IgD-negative memory B cell (primary cell): ENCODE measurements around the gene TOP1. TPM values are rescaled to one million over a fixed set of nuclear protein-coding genes. Genes with fewer than 3 reads are reported as not detected.
A peak's percentile ranks its signal among the peaks of the same experiment; 100 is the strongest.

Experiments used
- H3K27ac Mint-ChIP-seq, 3 donors: one replicate each; pipeline ENCODE4 v1.8.0; 2020 to 2022; ENCODE audit warnings: mild to moderate bottlenecking in 3 of 3, mixed read lengths in 3 of 3, moderate library complexity in 1 of 3
- H3K27me3 Mint-ChIP-seq: one replicate; pipeline ENCODE4 v1.8.0; 2021; ENCODE audit warnings: mixed read lengths
- H3K36me3 Mint-ChIP-seq: one replicate; pipeline ENCODE4 v1.8.0; 2020; ENCODE audit warnings: mild to moderate bottlenecking, mixed read lengths
- H3K4me1 Mint-ChIP-seq, 3 donors: one replicate each; pipeline ENCODE4 v1.8.0; 2020 to 2022; ENCODE audit warnings: mixed read lengths in 3 of 3, mild to moderate bottlenecking in 1 of 3
- H3K4me3 Mint-ChIP-seq, 4 donors: one replicate each; pipeline ENCODE4 v1.8.0; 2020 to 2022; ENCODE audit warnings: mild to moderate bottlenecking in 4 of 4, mixed read lengths in 4 of 4, moderate library complexity in 3 of 4
- H3K9me3 Mint-ChIP-seq, 3 donors: one replicate each; pipeline ENCODE4 v1.8.0; 2020 to 2021; ENCODE audit warnings: mixed read lengths in 3 of 3, mild to moderate bottlenecking in 1 of 3
- polyA plus RNA-seq: library from polyadenylated mRNA; unstranded; fragments of 300-500 nt; fragmentation: Illumina TruSeq; gene quantifications from one replicate; pipeline ENCODE4 v1.2.3, GENCODE V29; 2021

The TOP1 gene
- polyA plus RNA-seq, 1 donor from 2014 or later = 17.0 TPM

- Mint-ChIP-seq H3K4me1 (peaks cover 32 to 53% (median 37%) of the 10 kb centered on the region in 3 donors), H3K36me3 (peaks cover 4% of the 10 kb centered on the region), H3K27ac (peak overlapping the region in 2 of 3 donors; percentile 19 to 43), H3K4me3 (peak overlapping the region in 1 of 4 donors; percentile 9), H3K27me3 (peaks cover 3% of the 10 kb centered on the region), H3K9me3 (no peaks in the 10 kb centered on the region)
Measured at GRCh38 chr20:41150664-41151063, 122.0 kb downstream of the TOP1 start.

- H3K27me3 Mint-ChIP-seq = peaks cover 3% of the 10 kb centered on the region
- no peaks in the 10 kb centered on the region for H3K9me3 Mint-ChIP-seq
- H3K27ac Mint-ChIP-seq = peak overlapping the region in 2 of 3 donors; percentile 43 to 91
- peaks cover 4% of the 10 kb centered on the region for H3K36me3 Mint-ChIP-seq
- H3K4me3 Mint-ChIP-seq = peak overlapping the region in 1 of 4 donors; percentile 9
- peaks cover 33 to 55% (median 43%) of the 10 kb centered on the region in 3 donors for H3K4me1 Mint-ChIP-seq
Measured at GRCh38 chr20:41151134-41151869, 122.7 kb downstream of the TOP1 start.

- Mint-ChIP-seq H3K4me3 (no peak overlapping the region), H3K27ac (peak overlapping the region; percentile 55 to 91 (median 56)), H3K4me1 (peaks cover 35 to 56% (median 48%) of the 10 kb centered on the region in 3 donors), H3K9me3 (no peaks in the 10 kb centered on the region), H3K27me3 (no peaks in the 10 kb centered on the region), H3K36me3 (no peaks in the 10 kb centered on the region)
Measured at GRCh38 chr20:41152108-41152757, 123.6 kb downstream of the TOP1 start.

- Mint-ChIP-seq H3K4me1 (peaks cover 43 to 57% (median 48%) of the 10 kb centered on the region in 3 donors), H3K9me3 (no peaks in the 10 kb centered on the region), H3K36me3 (no peaks in the 10 kb centered on the region), H3K27ac (peak overlapping the region; percentile 51 to 98 (median 96)), H3K27me3 (no peaks in the 10 kb centered on the region), H3K4me3 (peak overlapping the region in 2 of 4 donors; percentile 35 to 51)
Measured at GRCh38 chr20:41154436-41155176, 126.0 kb downstream of the TOP1 start.

- Mint-ChIP-seq H3K27ac (peak overlapping the region; percentile 51 to 98 (median 96)), H3K36me3 (peaks cover under 1% of the 10 kb centered on the region), H3K4me1 (peaks cover 43 to 60% (median 48%) of the 10 kb centered on the region in 3 donors), H3K9me3 (no peaks in the 10 kb centered on the region), H3K27me3 (no peaks in the 10 kb centered on the region), H3K4me3 (peak overlapping the region in 1 of 4 donors; percentile 51)
Measured at GRCh38 chr20:41155261-41155660, 126.6 kb downstream of the TOP1 start.

GRCh38 chr20:41158082-41158625 is 129.5 kb downstream of the TOP1 start:
- peak overlapping the region; percentile 84 to 98 (median 96) for H3K27ac Mint-ChIP-seq
- no peaks in the 10 kb centered on the region for H3K9me3 Mint-ChIP-seq
- no peaks in the 10 kb centered on the region for H3K27me3 Mint-ChIP-seq
- H3K36me3 Mint-ChIP-seq = peaks cover 6% of the 10 kb centered on the region
- H3K4me1 Mint-ChIP-seq = peaks cover 39 to 52% (median 44%) of the 10 kb centered on the region in 3 donors
- peak overlapping the region in 2 of 4 donors; percentile 73 to 81 for H3K4me3 Mint-ChIP-seq

GRCh38 chr20:41159547-41159946 is 130.9 kb downstream of the TOP1 start:
- H3K9me3 Mint-ChIP-seq = no peaks in the 10 kb centered on the region
- H3K36me3 Mint-ChIP-seq = peaks cover 14% of the 10 kb centered on the region
- H3K27me3 Mint-ChIP-seq = no peaks in the 10 kb centered on the region
- H3K4me3 Mint-ChIP-seq = no peak overlapping the region
- H3K27ac Mint-ChIP-seq = peak overlapping the region; percentile 79 to 98 (median 96)
- H3K4me1 Mint-ChIP-seq = peaks cover 32 to 45% (median 36%) of the 10 kb centered on the region in 3 donors

- Mint-ChIP-seq H3K27ac (peak overlapping the region in 2 of 3 donors; percentile 4 to 88), H3K9me3 (no peaks in the 10 kb centered on the region), H3K4me3 (no peak overlapping the region), H3K27me3 (no peaks in the 10 kb centered on the region), H3K36me3 (peaks cover 18% of the 10 kb centered on the region), H3K4me1 (peaks cover 24 to 34% (median 33%) of the 10 kb centered on the region in 3 donors)
Measured at GRCh38 chr20:41160686-41161085, 132.1 kb downstream of the TOP1 start.

GRCh38 chr20:41161886-41162285 is 133.3 kb downstream of the TOP1 start:
- Mint-ChIP-seq H3K9me3 (no peaks in the 10 kb centered on the region), H3K27ac (peak overlapping the region in 1 of 3 donors; percentile 19), H3K27me3 (no peaks in the 10 kb centered on the region), H3K4me3 (no peak overlapping the region), H3K4me1 (peaks cover 17 to 24% (median 21%) of the 10 kb centered on the region in 3 donors), H3K36me3 (peaks cover 18% of the 10 kb centered on the region)

- no peaks in the 10 kb centered on the region for H3K27me3 Mint-ChIP-seq
- H3K36me3 Mint-ChIP-seq = peaks cover 18% of the 10 kb centered on the region
- no peak overlapping the region for H3K27ac Mint-ChIP-seq
- H3K4me1 Mint-ChIP-seq = peaks cover 12 to 22% (median 16%) of the 10 kb centered on the region in 3 donors
- H3K9me3 Mint-ChIP-seq = no peaks in the 10 kb centered on the region
- no peak overlapping the region for H3K4me3 Mint-ChIP-seq
Measured at GRCh38 chr20:41162396-41162795, 133.8 kb downstream of the TOP1 start.

- Mint-ChIP-seq H3K4me1 (peaks cover 2 to 14% (median 9%) of the 10 kb centered on the region in 3 donors), H3K4me3 (no peak overlapping the region), H3K36me3 (peaks cover 18% of the 10 kb centered on the region), H3K9me3 (no peaks in the 10 kb centered on the region), H3K27me3 (no peaks in the 10 kb centered on the region), H3K27ac (no peak overlapping the region)
Measured at GRCh38 chr20:41163821-41164220, 135.2 kb downstream of the TOP1 start.

- H3K4me3 Mint-ChIP-seq = no peak overlapping the region
- no peaks in the 10 kb centered on the region for H3K9me3 Mint-ChIP-seq
- H3K4me1 Mint-ChIP-seq = peaks cover 2 to 11% (median 9%) of the 10 kb centered on the region in 3 donors
- no peak overlapping the region for H3K27ac Mint-ChIP-seq
- no peaks in the 10 kb centered on the region for H3K27me3 Mint-ChIP-seq
- peaks cover 18% of the 10 kb centered on the region for H3K36me3 Mint-ChIP-seq
Measured at GRCh38 chr20:41165001-41165882, 136.6 kb downstream of the TOP1 start.

GRCh38 chr20:41166201-41167117 is 137.8 kb downstream of the TOP1 start:
- Mint-ChIP-seq H3K27me3 (no peaks in the 10 kb centered on the region), H3K4me1 (peaks cover 0 to 6% (median 0%) of the 10 kb centered on the region in 3 donors), H3K4me3 (no peak overlapping the region), H3K27ac (no peak overlapping the region), H3K9me3 (no peaks in the 10 kb centered on the region), H3K36me3 (peaks cover 12% of the 10 kb centered on the region)
